ENCODE data around the gene NFKBIE.

NFKBIE gene

GRCh38 chr6:44261581-44261980, 3.8 kb downstream of the NFKBIE start:
- ChIA-PET CTCF (interaction anchor here (1.5 kb wide), 1 partner anchor 24 kb away, joined by 3 read pairs; no protein-coding TSS in a partner anchor), POLR2A (ENCODE audit: low non-redundant PET) (no interaction called here)
- H3K27ac ChIP-seq = no peak overlapping the region
- TF ChIP-seq CTCF (conservative IDR thresholded peaks at IDR 0.05; ENCODE audit: low read depth) = no peak
- DNase-seq (ENCODE audit: low spot score) = no peak

GRCh38 chr6:44260451-44261297, 4.7 kb downstream of the NFKBIE start:
- POLR2A ChIA-PET (ENCODE audit: low non-redundant PET) = no interaction called here
- DNase-seq (ENCODE audit: low spot score) = no peak
- no peak for TF ChIP-seq CTCF (conservative IDR thresholded peaks at IDR 0.05; ENCODE audit: low read depth)
- no peak overlapping the region; the same call in 1 of the 2 replicates for H3K27ac ChIP-seq
- CTCF ChIA-PET = no interaction called here

- no peak for DNase-seq (ENCODE audit: low spot score)
- ChIA-PET CTCF (no interaction called here), POLR2A (ENCODE audit: low non-redundant PET) (no interaction called here)
- no peak overlapping the region; the same call in 1 of the 2 replicates for H3K27ac ChIP-seq
- no peak for TF ChIP-seq CTCF (conservative IDR thresholded peaks at IDR 0.05; ENCODE audit: low read depth)
Measured at GRCh38 chr6:44260011-44260410, 5.3 kb downstream of the NFKBIE start.

- POLR2A ChIA-PET (ENCODE audit: low non-redundant PET) = no interaction called here
- DNase-seq (ENCODE audit: low spot score) = no peak
- no peak for TF ChIP-seq CTCF (conservative IDR thresholded peaks at IDR 0.05; ENCODE audit: low read depth)
- CTCF ChIA-PET = no interaction called here
- no peak overlapping the region for H3K27ac ChIP-seq
Measured at GRCh38 chr6:44258921-44259320, 6.4 kb downstream of the NFKBIE start.

GRCh38 chr6:44258325-44258863, 7.0 kb downstream of the NFKBIE start:
- H3K27ac ChIP-seq = peak overlapping the region; percentile 83
- no peak for TF ChIP-seq CTCF (conservative IDR thresholded peaks at IDR 0.05; ENCODE audit: low read depth)
- no peak for DNase-seq (ENCODE audit: low spot score)
- ChIA-PET POLR2A (ENCODE audit: low non-redundant PET) (no interaction called here), CTCF (interaction anchor here (0.7 kb wide), 1 partner anchor 20 kb away, joined by 6 read pairs; no protein-coding TSS in a partner anchor)

GRCh38 chr6:44257753-44258324, 7.5 kb downstream of the NFKBIE start:
- ChIA-PET CTCF (interaction anchor here (0.7 kb wide), 1 partner anchor 20 kb away, joined by 6 read pairs; no protein-coding TSS in a partner anchor), POLR2A (ENCODE audit: low non-redundant PET) (no interaction called here)
- no peak for DNase-seq (ENCODE audit: low spot score)
- peak overlapping the region; percentile 83 for H3K27ac ChIP-seq
- TF ChIP-seq CTCF (conservative IDR thresholded peaks at IDR 0.05; ENCODE audit: low read depth) = peak; percentile 47

Measured in RWPE1 (cell line).